Activated CD4-positive, alpha-beta memory T cell treated with anti-CD3 and anti-CD28 coated beads for 36 hours (primary cell): Measurements from ENCODE around the gene MYLK4. TPM values are rescaled to one million over a fixed set of nuclear protein-coding genes. Genes with fewer than 3 reads are reported as not detected.

Experiments
- CTCF ChIA-PET: fragments of 350-600 bp; sonication (Branson Sonifier 250); formaldehyde crosslinking; loops from one replicate; lab custom pipeline; 2021; ENCODE audit warnings: antibody characterized with exemption, inconsistent platforms; lab: Charles Lee
- POLR2A ChIA-PET: fragments of 350-600 bp; sonication (Branson Sonifier 250); formaldehyde crosslinking; loops from one replicate; lab custom pipeline; 2021; ENCODE audit warnings: antibody characterized with exemption; lab: Charles Lee
- DNase-seq: peaks from one replicate; pipeline ENCODE4 v3.0.0-alpha.2; 2020
- H3K27ac Mint-ChIP-seq: one replicate; pipeline ENCODE4 v1.8.0; 2021; ENCODE audit warnings: mixed read lengths
- H3K27me3 Mint-ChIP-seq: one replicate; pipeline ENCODE4 v1.8.0; 2021; ENCODE audit warnings: mixed read lengths
- H3K36me3 Mint-ChIP-seq: one replicate; pipeline ENCODE4 v1.8.0; 2021; ENCODE audit warnings: mixed read lengths
- H3K4me1 Mint-ChIP-seq: one replicate; pipeline ENCODE4 v1.8.0; 2021; ENCODE audit warnings: low read depth, mixed read lengths
- H3K4me3 Mint-ChIP-seq: one replicate; pipeline ENCODE4 v1.8.0; 2021; ENCODE audit warnings: mild to moderate bottlenecking, mixed read lengths
- H3K9me3 Mint-ChIP-seq: one replicate; pipeline ENCODE4 v1.8.0; 2021; ENCODE audit warnings: mixed read lengths
- intact Hi-C: fragments of 100-400 bp; cut with micrococcal nuclease; formaldehyde crosslinking; loops from one replicate; pipeline ENCODE4 v1.15.1; 2023
- total RNA-seq, 2 experiments: library from RNA; stranded (reverse); gene quantifications; one replicate each; pipeline ENCODE4 v1.2.3, GENCODE V29; 2021

The MYLK4 gene
- total RNA-seq, 2 experiments from 2014 or later: 0.05 to 0.07 TPM

DNA sequence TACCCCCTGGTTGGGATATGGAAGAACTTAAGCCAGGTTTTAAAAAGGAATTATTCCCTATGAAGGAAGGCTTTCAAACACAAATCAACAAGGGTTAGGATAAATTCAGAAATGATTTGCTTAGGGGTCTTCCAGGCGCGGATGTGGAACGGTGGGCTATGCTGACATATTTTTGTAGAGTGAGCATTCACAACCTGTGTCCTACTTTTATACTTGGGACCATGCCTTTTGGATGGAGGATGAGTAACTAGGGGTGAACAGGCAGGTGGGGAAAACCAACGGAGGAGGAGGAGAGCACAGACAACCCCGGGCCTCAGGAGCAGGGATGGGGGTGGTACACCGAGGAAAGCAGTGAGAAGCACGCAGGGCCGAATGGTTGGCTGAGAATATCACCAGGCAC lies 5.9 kb downstream of the MYLK4 start:
- peaks cover 3% of the 10 kb centered on the region for H3K27me3 Mint-ChIP-seq

GRCh38 chr6:2744209-2744771 lies 6.4 kb downstream of the MYLK4 start:
- Mint-ChIP-seq H3K9me3 (no peaks in the 10 kb centered on the region), H3K4me3 (no peak overlapping the region), H3K27me3 (peaks cover 3% of the 10 kb centered on the region), H3K4me1 (no peaks in the 10 kb centered on the region), H3K36me3 (no peaks in the 10 kb centered on the region), H3K27ac (no peak overlapping the region)
- no peak for DNase-seq
- ChIA-PET CTCF (no interaction called here), POLR2A (no interaction called here)
- intact Hi-C loops: no loop called here

More for the DNA sequence above, 5.9 kb downstream of the MYLK4 start:
- ChIA-PET POLR2A (no interaction called here), CTCF (interaction anchor here (7.7 kb wide), 1 partner anchor 16 kb away, joined by 111 read pairs; no protein-coding TSS in a partner anchor)
- Mint-ChIP-seq H3K36me3 (no peaks in the 10 kb centered on the region), H3K9me3 (no peaks in the 10 kb centered on the region), H3K27ac (no peak overlapping the region), H3K4me1 (peaks cover under 1% of the 10 kb centered on the region), H3K4me3 (no peak overlapping the region)
- intact Hi-C loops: no loop called here
- DNase-seq: no peak

DNA sequence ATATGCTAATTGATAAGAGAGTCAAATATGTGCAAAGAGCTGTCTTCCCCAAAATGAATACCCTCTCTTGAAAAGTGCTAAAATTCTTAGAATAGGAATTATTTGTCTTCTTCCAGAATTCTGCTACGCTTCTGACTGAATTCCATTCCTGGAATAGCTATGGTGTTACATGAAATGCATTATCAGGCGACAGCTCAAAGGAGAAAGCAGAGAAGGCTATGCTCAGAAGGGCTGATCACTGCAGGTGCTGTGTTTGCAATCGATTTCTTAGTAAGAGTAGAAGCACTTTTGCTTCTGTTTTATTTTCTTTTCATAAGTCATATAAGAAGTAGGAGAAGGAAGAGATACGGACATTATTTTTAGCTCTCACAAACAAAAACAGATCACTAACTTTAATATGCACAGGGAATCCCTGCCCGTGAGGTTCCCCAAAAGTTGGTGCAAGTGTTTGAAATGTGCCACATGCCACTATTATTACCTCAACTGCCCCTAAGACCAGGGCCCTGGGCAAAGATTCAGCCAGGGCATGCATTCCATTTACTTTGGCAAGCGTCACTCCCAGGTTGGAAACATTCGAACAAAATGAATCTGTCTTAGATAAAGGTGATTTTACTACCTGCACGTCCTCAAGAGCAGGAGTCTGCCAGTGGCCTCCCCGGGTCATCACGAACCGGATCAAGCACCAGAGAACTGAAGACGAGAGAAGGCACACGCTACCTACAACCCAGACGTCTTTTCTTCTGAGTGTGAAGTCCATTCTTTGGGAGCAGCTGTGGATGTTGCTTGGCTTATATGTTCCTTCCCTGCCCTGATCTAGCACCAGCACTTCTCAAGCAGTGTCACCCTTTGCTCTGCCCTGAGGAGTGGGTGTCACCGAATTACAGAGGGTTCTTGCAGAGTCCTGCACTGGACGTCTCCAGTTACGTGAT lies 7.2 kb downstream of the MYLK4 start:
- intact Hi-C loops: no loop called here
- H3K36me3 Mint-ChIP-seq: no peaks in the 10 kb centered on the region
- H3K9me3 Mint-ChIP-seq: no peaks in the 10 kb centered on the region
- H3K27ac Mint-ChIP-seq: no peak overlapping the region
- H3K4me3 Mint-ChIP-seq: no peak overlapping the region
- POLR2A ChIA-PET: no interaction called here
- peaks cover 3% of the 10 kb centered on the region for H3K27me3 Mint-ChIP-seq
- peaks cover under 1% of the 10 kb centered on the region for H3K4me1 Mint-ChIP-seq
- no peak for DNase-seq
- CTCF ChIA-PET: interaction anchor here (0.6 to 1.0 kb wide), 2 partner anchors 25 to 1142 kb away, joined by 3 read pairs; no protein-coding TSS in a partner anchor

DNA sequence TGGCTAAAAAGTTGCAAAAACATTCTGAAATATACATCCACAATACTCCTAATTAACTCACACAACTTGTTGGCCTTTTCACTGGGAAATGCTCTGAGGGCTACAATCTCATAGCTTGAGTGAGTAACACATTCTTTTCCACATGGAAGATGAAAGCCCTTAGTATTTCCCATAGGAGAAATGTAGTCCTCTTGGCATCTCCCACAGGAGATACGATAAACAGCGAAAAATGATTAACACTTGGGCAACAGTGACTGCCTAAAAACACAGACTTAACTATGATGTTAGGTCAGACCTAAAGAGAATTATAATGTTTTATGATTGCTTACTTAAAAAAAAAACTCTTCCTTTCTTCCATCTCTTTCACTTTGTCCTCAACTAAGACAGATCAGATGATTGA lies 9.0 kb downstream of the MYLK4 start:
- ChIA-PET CTCF (interaction anchor here (0.7 to 7.9 kb wide), 2 partner anchors 8 to 417 kb away, joined by 5 to 105 read pairs; partner anchors contain the start of gene MYLK4), POLR2A (no interaction called here)
- H3K27ac Mint-ChIP-seq: no peak overlapping the region
- no peaks in the 10 kb centered on the region for H3K36me3 Mint-ChIP-seq
- H3K27me3 Mint-ChIP-seq: peaks cover 3% of the 10 kb centered on the region
- H3K9me3 Mint-ChIP-seq: no peaks in the 10 kb centered on the region
- intact Hi-C loops: no loop called here
- no peak for DNase-seq
- no peak overlapping the region for H3K4me3 Mint-ChIP-seq
- H3K4me1 Mint-ChIP-seq: peaks cover 8% of the 10 kb centered on the region

DNA sequence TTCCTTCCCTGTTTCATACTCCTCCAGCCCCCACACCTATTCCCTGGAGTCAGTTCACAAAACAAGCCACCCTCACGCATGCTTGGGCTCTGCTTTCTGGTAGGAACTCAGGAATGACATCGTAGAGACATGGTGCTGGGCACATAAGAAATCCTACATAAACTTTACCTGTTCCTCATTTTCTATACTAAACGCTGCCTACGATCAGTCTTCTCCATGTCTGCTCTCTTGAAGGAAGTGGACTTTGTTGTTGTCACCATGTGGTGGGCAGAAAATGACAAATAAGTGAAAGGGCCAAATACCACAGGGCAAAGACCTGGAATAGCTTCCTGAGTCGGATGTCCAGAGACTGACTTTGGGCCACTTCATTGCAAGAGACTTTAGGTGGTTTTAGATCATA lies 10.1 kb downstream of the MYLK4 start:
- no peaks in the 10 kb centered on the region for H3K36me3 Mint-ChIP-seq
- DNase-seq: no peak

DNA sequence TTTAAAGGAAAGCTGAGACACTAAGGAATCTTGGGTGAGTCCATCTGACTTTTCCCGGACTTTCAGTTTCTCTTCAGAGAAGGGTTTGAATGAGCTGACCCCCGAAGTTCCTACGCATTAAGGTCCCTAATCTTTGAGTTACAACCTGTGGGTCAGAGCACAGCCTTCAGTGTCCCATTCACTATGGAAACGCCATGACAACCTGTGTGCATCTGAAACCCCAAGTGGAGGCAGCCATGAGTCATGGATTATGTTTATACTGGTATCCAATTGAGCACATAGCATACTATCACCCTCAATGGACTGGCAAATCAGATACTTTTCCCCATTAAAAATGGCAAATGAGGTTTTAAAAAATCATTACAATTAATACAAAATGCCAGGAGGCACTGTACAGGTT lies 11.4 kb downstream of the MYLK4 start:
- Mint-ChIP-seq H3K27ac (no peak overlapping the region), H3K4me3 (no peak overlapping the region), H3K9me3 (no peaks in the 10 kb centered on the region), H3K27me3 (peaks cover 3% of the 10 kb centered on the region), H3K4me1 (peaks cover 8% of the 10 kb centered on the region), H3K36me3 (no peaks in the 10 kb centered on the region)
- ChIA-PET POLR2A (no interaction called here), CTCF (interaction anchor here (0.9 to 7.9 kb wide), 4 partner anchors 11 to 102 kb away, joined by 3 to 105 read pairs (median 6); partner anchors contain the start of genes MYLK4 and SERPINB1)
- peak; percentile 30 for DNase-seq
- intact Hi-C loops: no loop called here

More for the DNA sequence above, 10.1 kb downstream of the MYLK4 start:
- Mint-ChIP-seq H3K27ac (no peak overlapping the region), H3K9me3 (no peaks in the 10 kb centered on the region), H3K4me1 (peaks cover 8% of the 10 kb centered on the region), H3K4me3 (no peak overlapping the region), H3K27me3 (peaks cover 3% of the 10 kb centered on the region)
- ChIA-PET POLR2A (no interaction called here), CTCF (interaction anchor here (7.9 kb wide), 1 partner anchor 10 kb away, joined by 105 read pairs; the partner anchor contains the start of gene MYLK4)
- intact Hi-C loops: no loop called here

GRCh38 chr6:2738373-2738979 lies 12.2 kb downstream of the MYLK4 start:
- Mint-ChIP-seq H3K4me1 (peaks cover 9% of the 10 kb centered on the region), H3K27me3 (peaks cover 3% of the 10 kb centered on the region), H3K4me3 (no peak overlapping the region), H3K36me3 (no peaks in the 10 kb centered on the region), H3K9me3 (no peaks in the 10 kb centered on the region), H3K27ac (no peak overlapping the region)
- CTCF ChIA-PET: interaction anchor here (0.5 to 7.9 kb wide), 16 partner anchors 8 to 263 kb away, joined by 3 to 105 read pairs (median 5); partner anchors contain the start of genes MYLK4 and SERPINB1
- intact Hi-C loops: loop anchor here (1.0 kb wide), 2 partner anchors 12 to 23 kb away; partner anchors contain the start of gene MYLK4
- POLR2A ChIA-PET: interaction anchor here (1.0 kb wide), 1 partner anchor 12 kb away, joined by 3 read pairs; the partner anchor contains the start of gene MYLK4
- peak; percentile 66 for DNase-seq

- no peaks in the 10 kb centered on the region for H3K9me3 Mint-ChIP-seq
- ChIA-PET CTCF (interaction anchor here (0.5 to 7.9 kb wide), 16 partner anchors 9 to 264 kb away, joined by 3 to 105 read pairs (median 5); partner anchors contain the start of genes MYLK4 and SERPINB1), POLR2A (interaction anchor here (1.0 kb wide), 1 partner anchor 12 kb away, joined by 3 read pairs; the partner anchor contains the start of gene MYLK4)
- H3K36me3 Mint-ChIP-seq: no peaks in the 10 kb centered on the region
- H3K27me3 Mint-ChIP-seq: peaks cover 3% of the 10 kb centered on the region
- no peak overlapping the region for H3K27ac Mint-ChIP-seq
- no peak for DNase-seq
- intact Hi-C loops: loop anchor here (1.0 kb wide), 2 partner anchors 12 to 23 kb away; partner anchors contain the start of gene MYLK4
- no peak overlapping the region for H3K4me3 Mint-ChIP-seq
- H3K4me1 Mint-ChIP-seq: peaks cover 13% of the 10 kb centered on the region
Measured at GRCh38 chr6:2737885-2738284, 12.8 kb downstream of the MYLK4 start.

GRCh38 chr6:2734488-2735166 lies 16.1 kb downstream of the MYLK4 start:
- no peak overlapping the region for H3K4me3 Mint-ChIP-seq
- DNase-seq: no peak
- no peaks in the 10 kb centered on the region for H3K36me3 Mint-ChIP-seq
- no peak overlapping the region for H3K27ac Mint-ChIP-seq
- H3K4me1 Mint-ChIP-seq: peaks cover 13% of the 10 kb centered on the region
- intact Hi-C loops: no loop called here
- no peaks in the 10 kb centered on the region for H3K9me3 Mint-ChIP-seq
- ChIA-PET POLR2A (no interaction called here), CTCF (interaction anchor here (7.9 kb wide), 1 partner anchor 16 kb away, joined by 105 read pairs; the partner anchor contains the start of gene MYLK4)
- H3K27me3 Mint-ChIP-seq: no peaks in the 10 kb centered on the region

DNA sequence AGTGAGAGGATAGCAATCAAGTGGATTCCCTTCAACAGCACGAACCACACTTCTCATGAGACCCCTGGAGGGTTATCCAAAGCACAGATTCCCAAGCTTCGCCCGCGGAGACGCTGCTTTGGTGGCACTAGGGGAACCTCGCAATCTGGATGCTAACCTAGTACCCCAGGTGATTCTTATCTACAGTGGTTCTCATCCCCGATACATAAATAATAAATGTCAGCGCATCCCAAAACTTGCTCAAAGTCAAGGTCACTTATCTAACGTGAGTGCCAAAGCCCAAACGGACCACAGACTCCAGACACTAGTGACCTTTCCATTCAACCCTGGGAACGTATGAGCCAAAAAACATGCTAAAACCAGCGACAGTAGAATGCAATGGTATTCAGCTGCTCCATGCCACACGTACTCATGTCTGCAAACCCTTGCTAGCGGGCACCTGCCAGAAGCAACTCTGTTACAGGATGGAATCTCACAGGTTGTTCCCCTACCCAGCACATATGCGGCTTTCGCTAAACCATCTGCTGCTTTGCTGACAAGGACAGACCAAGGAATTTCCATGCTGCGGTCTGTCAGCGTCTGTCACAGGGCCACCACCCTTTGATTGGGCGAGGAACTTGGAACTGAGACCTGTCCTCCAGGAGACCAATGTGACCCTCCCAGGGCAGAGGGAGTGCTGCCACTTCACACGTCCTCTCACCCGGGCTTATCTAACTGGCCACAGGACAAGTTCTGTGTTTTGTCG lies 16.8 kb downstream of the MYLK4 start:
- no peaks in the 10 kb centered on the region for H3K9me3 Mint-ChIP-seq
- ChIA-PET POLR2A (no interaction called here), CTCF (interaction anchor here (1.1 to 2.3 kb wide), 3 partner anchors 16 to 1137 kb away, joined by 4 to 25 read pairs (median 7); partner anchors contain the start of genes MYLK4 and WRNIP1)
- H3K27ac Mint-ChIP-seq: no peak overlapping the region
- H3K36me3 Mint-ChIP-seq: no peaks in the 10 kb centered on the region
- intact Hi-C loops: no loop called here
- DNase-seq: no peak
- H3K27me3 Mint-ChIP-seq: peaks cover 2% of the 10 kb centered on the region
- H3K4me1 Mint-ChIP-seq: peaks cover 13% of the 10 kb centered on the region
- H3K4me3 Mint-ChIP-seq: no peak overlapping the region
